ENCODE results near the gene DNAJC8.

GRCh38 chr1:28259252-28259933 is 26.6 kb upstream of the DNAJC8 start, which contains the start of gene SESN2:
- no peak for TF ChIP-seq CTCF (conservative IDR thresholded peaks at IDR 0.05 in 1 of 2, IDR thresholded peaks at IDR 0.05 in 1 of 2; ENCODE audit: extremely low read depth in 1 of 2, insufficient read depth in 1 of 2, low read depth in 1 of 2, low read length in 2 of 2)
- no peak for TF ChIP-seq EZH2 (IDR thresholded peaks at IDR 0.05; ENCODE audit: borderline replicate concordance, low read length)

Data from mammary epithelial cell (primary cell).